Measurements from ENCODE around the gene EID3.

DNA sequence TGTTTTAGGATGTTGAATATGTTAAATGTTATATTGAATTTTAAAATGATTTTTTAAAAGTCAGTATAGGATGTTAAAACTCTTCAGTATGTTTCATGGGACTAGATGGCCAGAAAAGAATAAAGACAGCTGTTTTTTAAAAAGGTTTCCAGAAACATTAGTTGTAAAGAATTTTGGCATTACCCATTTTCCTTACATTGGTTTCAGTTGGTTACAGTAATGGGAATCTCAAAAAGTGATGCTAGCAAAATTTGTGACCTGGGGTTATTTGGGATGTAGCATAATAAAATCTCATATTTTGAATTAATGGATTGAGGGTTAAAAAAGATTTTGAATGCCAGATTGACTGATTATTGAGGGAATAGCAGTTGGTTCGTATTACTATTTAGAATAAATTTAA lies 25.3 kb downstream of the EID3 start:
- no peak for TF ChIP-seq POLR2A (IDR thresholded peaks at IDR 0.05)
- TF ChIP-seq, protein P1, sequence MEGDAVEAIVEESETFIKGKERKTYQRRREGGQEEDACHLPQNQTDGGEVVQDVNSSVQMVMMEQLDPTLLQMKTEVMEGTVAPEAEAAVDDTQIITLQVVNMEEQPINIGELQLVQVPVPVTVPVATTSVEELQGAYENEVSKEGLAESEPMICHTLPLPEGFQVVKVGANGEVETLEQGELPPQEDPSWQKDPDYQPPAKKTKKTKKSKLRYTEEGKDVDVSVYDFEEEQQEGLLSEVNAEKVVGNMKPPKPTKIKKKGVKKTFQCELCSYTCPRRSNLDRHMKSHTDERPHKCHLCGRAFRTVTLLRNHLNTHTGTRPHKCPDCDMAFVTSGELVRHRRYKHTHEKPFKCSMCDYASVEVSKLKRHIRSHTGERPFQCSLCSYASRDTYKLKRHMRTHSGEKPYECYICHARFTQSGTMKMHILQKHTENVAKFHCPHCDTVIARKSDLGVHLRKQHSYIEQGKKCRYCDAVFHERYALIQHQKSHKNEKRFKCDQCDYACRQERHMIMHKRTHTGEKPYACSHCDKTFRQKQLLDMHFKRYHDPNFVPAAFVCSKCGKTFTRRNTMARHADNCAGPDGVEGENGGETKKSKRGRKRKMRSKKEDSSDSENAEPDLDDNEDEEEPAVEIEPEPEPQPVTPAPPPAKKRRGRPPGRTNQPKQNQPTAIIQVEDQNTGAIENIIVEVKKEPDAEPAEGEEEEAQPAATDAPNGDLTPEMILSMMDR (IDR thresholded peaks at IDR 0.05) = no peak
- TF ChIP-seq POLR2AphosphoS5 (IDR thresholded peaks at IDR 0.05) = no peak

Data from prostate gland (tissue), 2 donors.